HG03342 (cell line): ENCODE measurements around the gene HPCAL1.
A peak's percentile ranks its signal among the peaks of the same experiment; 100 is the strongest.
"Not testable (repeated sequence)": the region's sequence is repeated elsewhere in the genome, so short reads cannot be mapped to it uniquely, and the experiment has no call there.

ENCODE experiments used
- ATAC-seq: cut with Tn5 transposase; IDR thresholded peaks from one replicate; pipeline ENCODE4 v1.9.1; 2021; ENCODE audit warnings: mild to moderate bottlenecking, moderate library complexity; ENCODE audit not compliant: unreplicated experiment

HPCAL1 gene

GRCh38 chr2:10302479-10303180 lies at the start of gene HPCAL1:
Gene HPCAL1 (plus strand): TSS chr2:10302904. CDS start chr2:10419758, 116,854 bp downstream.
- peak; percentile 78 for ATAC-seq

- no peak for ATAC-seq
Measured at GRCh38 chr2:10253596-10254372, 48.9 kb upstream of the HPCAL1 start.

GRCh38 chr2:10254373-10255188 lies 48.1 kb upstream of the HPCAL1 start:
- ATAC-seq: no peak

DNA sequence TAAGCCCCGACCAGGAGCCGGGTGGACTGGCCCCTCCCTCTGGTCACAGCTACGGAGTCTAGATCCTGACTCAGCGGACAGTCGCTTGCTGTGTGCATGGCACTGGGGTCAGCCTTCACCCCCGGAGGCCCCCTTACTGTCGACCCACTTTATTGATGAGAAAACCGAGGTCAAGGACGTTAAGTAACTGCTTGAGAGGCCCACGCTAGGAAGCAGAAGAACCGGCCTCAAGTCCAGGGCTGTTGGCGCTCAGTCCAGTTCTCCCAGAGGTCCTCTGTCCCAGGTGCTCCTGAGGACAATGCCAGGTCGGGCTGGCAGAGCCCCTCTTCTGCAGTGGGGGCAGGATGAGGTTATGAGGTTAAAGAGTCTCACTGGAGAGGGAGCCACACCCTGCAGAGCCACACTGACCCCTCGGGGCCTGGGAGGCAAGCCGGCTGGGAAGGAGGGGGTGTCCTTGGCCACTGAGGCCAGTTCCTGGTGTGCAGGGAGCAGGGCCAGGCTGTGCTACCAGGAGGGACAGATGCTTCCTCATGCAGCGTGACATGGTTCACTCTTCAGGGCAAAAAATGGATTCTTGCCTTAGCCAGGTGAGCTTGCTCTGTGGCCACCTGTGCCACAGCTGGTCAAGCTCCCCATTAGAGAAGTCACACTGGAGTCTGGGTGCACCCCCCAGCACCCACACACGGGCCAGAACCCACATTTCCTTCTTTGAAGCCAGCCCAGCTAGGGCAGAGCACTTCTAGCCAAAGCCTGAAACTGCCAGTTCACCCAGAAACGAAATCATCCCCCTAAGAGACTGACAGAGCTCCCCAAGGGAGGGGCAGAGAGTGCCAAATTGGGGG lies 47.3 kb upstream of the HPCAL1 start:
- no peak for ATAC-seq

GRCh38 chr2:10256031-10256514 lies 46.6 kb upstream of the HPCAL1 start:
- no peak for ATAC-seq

DNA sequence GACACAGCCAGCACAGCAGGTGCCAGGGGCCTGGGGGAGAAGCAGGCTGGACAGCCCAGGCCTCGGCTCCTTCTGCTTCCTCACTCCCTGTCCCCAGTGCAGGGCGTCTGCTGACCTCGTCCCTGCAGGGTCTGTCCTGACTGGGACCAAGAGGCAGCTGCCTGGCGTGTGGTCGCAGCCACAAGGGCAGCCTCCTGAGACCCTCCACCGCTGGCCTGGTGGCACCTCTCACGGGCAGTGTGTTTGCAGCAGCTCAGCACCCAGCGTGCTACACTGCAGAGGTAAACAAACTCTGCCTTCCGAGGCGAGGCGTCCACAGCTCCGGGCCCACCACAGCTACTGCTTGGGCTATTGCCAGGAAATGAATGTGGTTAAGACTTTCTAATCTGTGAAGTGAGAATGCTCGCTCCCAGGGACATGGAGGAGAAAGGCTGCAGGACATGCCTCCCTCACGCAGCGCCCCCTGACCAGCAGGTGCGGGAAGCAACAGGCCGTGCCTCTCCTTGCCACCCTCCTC lies 46.1 kb upstream of the HPCAL1 start:
- no peak for ATAC-seq

GRCh38 chr2:10257036-10257435 lies 45.7 kb upstream of the HPCAL1 start:
- no peak for ATAC-seq

GRCh38 chr2:10257500-10258147 lies 45.1 kb upstream of the HPCAL1 start:
- ATAC-seq: no peak

GRCh38 chr2:10258326-10258725 lies 44.4 kb upstream of the HPCAL1 start:
- ATAC-seq: no peak

DNA sequence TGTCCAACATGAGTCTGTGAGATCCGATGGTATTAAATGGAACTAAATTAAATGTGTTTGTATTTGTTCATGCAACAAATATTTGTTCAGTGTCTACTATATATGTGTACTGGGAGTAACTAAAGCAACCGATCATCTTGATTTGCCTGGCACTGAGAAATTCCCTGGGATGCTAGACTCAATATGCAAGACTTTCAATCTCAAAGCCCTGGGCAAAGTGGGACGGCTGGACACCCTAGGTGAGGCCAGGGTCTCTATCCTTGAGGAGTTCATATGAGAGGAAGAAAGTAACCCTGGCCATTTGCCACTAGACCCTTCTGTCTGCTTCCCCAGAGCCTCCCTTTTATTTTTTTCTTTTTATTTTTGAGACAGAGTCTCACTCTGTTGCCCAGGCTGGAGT lies 44.0 kb upstream of the HPCAL1 start:
- no peak for ATAC-seq

DNA sequence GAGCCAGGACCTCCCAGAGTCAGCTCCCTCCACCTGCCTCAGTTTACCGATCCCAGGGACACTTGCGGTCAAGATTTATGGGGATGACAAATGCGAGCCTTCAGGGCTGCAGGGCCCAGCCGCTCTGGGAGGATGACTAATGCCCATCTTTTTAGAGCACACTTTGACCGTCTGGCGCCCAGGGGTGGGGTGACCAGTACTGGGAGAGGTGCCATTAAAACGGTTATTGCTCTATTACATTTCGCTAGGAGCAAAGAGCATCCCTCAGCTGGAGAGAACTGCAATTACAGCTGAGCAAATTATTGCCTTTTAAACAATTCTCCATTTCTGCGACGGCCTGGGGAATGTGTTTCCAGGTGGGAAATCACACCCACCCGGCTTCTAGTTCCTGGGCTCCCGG lies 42.6 kb upstream of the HPCAL1 start:
- no peak for ATAC-seq

GRCh38 chr2:10263526-10263925 lies 39.2 kb upstream of the HPCAL1 start:
- not testable (repeated sequence) for ATAC-seq

- ATAC-seq: no peak
Measured at GRCh38 chr2:10264506-10265328, 38.0 kb upstream of the HPCAL1 start.

GRCh38 chr2:10265329-10266132 lies 37.2 kb upstream of the HPCAL1 start:
- ATAC-seq: no peak

DNA sequence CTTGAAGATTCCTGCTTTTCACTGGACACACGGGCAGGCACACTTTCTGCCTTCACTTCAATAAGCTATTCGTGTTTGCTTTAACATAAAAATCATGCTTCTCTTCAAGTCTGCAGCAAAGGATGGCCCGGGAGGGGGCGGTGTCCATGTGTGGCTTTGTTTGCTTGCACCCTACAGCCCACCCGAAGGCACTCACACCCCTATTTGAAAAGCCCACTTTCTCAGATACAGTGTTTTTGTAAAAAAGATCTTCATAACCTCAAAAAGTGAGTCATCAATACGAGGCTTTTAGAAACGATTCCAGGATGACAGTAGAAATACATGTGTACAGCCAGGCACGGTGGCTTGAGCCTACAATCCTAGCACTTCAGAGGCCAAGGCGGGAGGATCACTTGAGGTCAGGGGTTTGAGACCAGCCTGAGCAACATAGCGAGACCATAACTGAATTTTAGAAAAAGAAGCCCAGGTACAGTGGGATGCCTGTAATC lies 36.5 kb upstream of the HPCAL1 start:
- ATAC-seq: no peak

DNA sequence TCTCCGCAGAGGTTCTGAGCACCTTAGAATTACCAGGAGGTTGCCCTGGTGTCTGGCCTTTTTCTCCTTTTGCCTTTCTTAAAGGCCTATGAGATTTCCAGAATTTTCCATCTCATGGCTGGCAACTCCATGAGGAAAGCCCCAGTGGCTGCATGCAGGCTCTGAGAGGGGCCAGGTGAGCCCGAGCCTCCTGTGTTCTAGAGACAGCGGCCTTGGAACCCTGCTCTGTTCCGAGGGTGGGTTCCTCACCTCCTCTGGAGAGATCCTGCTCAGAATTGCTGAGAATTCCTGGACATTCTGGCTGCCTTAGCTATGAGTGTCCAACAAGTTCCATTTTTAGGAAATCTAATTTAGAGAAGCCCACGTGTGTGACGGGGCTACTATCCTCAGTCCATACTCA lies 35.7 kb upstream of the HPCAL1 start:
- no peak for ATAC-seq

DNA sequence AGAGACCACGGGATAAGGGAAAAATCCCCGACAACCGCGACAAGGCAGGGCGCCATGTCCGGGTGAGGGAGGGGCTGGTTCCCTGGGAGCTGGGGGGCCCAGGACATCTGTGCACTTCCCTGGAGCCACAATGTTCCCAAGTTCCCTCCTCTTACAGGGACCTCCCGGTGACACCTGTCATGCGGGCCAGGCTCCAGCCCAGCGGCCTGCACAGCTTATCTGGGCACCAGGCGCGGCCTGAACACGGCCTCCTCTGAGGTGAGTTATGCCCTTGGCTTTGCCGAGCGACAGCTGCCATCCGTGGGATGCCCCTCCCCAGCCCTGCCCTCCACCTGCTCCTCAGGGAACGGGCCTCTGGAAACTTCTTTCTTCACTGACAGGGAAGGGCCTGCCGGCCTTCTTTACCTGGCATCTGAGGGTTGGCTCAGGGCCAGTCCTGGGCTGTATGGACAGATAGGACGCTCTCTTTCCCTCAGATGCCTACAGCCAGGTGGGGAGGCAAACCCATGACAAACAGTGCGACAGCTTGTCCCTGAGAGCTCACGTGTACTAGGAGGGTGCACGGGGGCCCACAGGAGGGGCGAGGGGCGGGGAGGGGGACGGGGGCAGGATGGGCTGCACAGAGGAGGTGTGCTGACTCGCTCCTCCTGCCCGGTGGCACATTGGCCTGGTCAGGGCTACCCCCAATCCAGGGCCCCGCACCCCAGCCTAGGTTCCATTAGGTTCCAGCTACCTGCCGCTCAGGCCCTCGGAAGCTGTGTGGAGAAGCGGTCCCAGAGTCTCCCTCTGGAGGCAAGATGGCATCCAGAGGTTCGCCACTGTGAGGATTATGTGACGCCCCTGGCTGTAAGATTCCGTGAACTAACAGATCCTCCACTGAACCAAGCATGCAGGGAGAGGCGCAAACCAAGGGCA lies 34.9 kb upstream of the HPCAL1 start:
- no peak for ATAC-seq
